Measurements from ENCODE around the gene TNRC6C.
A peak's percentile ranks its signal among the peaks of the same experiment; 100 is the strongest.
"Not testable (repeated sequence)": the region's sequence is repeated elsewhere in the genome, so short reads cannot be mapped to it uniquely, and the experiment has no call there.

TNRC6C gene

DNA sequence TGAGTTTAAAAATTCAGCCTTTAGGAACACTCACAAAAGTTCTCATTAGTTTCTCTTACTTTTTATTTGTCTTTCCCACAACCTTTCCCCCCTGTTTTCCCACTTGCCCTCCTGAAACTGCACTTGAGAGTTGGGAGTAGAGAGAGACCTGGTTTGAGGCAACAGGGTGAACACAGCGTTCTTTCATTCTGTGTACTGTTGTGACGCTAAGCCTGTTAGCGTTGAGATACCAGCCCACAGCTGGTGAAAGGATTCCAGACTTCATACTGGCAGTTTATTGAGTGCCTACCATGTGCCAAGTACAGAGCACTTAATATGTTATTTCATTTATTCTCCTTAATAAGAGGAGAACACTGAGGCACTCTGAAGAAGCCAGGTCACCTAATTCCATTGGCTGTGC is 10.3 kb downstream of the TNRC6C start:
- DNase-seq = no peak

DNA sequence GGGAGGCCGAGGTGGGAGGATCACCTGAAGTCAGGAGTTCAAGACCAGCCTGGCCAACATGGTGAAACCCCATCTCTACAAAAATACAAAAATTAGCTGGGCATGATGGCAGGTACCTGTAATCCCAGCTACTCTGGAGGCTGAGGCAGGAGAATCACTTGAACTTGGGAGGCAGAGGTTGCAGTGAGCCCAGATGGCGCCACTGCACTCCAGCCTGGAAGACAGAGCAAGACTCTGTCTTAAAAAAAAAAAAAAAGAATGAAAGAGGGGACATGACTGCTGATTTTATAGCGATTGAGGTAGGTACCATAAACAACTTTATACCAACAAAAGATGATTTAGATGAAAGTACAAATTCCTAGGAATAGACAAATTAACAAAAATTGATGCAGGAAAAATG is 13.8 kb downstream of the TNRC6C start:
- not testable (repeated sequence) for DNase-seq

DNA sequence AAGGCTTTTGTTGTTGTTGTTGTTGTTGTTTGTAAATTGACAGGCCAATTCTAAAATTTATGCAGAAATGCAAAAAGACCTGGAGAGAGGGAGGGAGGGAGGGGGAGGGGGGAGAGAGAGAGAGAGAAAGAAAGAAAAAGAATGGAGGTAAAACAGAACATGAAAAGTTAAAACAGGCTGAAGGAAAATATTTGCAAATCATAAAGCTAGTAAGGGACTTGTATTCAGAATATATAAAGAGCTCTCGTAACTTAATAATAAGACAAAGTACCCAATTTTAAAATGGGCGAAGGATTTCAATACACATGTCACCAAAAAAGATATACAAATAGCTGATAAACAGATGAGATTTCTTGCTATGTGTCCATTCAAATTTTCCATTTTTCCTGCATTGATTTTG is 15.4 kb downstream of the TNRC6C start:
- DNase-seq = no peak

DNA sequence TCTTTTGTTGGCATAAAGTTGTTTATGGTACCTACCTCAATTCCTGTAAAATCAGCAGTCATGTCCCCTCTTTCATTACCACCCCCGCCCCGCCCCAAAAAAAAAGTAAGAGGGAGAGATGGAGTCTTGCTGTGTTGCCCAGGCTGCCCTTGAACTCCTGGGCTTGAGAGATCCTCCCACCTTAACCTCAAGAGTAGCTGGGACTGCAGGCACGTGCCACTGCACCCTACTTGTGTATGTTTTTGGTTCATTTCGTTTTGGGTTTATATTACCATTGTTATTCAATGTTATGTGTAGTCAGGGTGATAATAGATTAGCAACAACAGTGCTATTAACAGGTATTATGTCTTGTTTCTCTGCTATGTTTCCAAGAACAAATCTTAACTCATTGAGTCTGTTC is 15.9 kb downstream of the TNRC6C start:
- DNase-seq = no peak

DNA sequence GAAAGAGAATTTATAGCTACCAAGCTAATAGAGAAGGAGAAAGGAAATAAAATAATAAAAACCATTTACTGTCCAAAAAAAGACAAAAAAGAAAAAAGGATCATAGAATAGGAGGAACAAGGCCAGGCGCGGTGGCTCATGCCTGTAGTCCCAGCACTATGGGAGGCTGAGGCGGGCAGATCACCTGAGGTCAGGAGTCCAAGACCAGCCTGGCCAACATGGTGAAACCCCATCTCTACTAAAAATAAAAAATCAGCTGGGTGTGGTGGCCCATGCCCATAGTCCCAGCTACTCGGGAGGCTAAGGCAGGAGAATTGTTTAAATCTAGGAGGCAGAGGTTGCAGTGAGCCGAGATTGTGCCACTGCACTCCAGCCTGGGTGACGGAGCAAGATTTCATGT is 23.9 kb downstream of the TNRC6C start:
- DNase-seq = not testable (repeated sequence)

DNA sequence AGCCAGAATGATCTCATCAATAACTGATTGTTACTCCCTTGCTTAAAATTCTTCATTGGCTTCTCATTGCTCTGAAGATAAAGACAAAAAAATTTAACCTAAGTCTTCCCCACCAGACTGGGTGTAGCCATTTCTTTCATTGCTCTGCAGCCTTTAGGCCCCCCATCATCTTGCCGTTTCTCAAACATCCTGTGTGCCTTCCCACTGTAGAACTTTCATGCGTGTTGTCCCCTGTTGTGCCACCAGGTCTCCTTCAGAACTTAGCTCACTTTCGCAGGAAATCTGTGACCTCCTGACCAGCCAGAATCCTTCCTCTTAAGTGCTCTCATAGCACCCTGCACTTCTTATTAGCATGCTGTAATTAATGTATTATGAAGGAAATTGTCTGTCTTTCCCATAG is 31.8 kb downstream of the TNRC6C start:
- DNase-seq = no peak

DNA sequence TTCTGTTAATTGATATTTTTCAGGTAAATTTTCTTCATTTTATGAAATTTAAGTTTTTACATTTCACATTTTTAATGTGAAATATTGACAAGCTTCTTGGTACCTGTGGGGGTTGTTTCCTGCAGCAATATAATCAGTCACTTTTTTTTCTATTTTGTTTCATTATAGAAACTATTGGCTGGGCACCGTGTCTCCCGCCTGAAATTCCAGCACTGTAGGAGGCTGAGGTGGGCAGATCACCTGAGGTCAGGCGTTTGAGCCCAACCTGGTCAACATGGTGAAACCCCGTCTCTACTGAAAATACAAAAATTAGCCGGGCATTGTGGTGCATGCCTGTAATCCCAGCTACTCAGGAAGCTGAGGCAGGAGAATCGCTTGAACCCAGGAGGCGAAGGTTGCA is 35.2 kb downstream of the TNRC6C start:
- not testable (repeated sequence) for DNase-seq

DNA sequence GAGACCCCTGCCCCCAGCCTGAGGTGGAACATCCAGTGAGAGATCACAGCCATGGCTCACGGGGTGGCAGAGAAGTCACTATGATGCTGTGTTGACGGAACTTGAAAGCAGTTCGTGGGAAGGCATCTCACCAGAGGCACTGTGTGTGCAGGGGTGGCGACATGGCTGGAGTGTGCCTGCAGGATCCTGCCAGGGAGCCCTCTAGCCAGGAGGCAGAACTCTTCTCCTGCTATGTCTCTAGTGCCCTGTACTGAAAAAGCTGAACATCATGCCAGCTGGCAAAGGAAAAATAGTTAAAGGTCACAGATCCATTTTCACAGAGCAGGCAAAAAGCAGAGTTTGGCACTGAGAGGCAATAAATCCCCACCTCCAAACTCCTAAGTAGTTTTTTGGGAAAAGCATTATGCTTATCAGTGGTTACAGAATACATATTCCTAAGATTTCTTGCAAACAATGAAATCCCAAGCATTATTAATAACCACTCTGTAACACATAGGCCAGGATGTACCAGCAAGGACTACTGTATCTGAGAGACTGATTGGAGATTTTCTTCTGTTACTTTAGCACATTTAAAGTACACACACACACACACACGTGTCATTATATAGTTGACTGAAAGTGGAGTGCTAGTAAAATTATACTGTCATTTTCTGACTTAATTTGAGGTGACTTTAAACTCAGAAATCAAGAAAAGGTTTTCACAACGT is 36.8 kb downstream of the TNRC6C start:
- DNase-seq = no peak

DNA sequence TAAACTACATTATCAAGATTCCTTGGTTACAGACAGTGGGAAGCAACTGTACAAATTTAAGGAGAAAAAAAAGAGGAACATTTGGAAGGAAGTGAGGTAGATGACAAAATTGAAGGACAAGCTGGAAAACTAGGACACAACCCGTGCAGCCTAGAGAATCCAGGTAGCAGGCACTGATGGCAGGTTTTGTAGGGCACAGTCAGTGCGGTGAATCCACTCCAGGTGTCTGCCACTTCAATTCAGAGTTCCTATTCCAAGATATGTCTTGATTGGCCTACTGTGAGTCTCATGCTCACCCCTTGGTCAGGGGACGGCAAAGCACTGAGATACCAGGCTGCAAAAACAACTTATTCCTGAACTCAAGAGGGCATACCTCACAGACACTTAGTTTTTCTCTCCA is 37.8 kb downstream of the TNRC6C start:
- no peak for DNase-seq

DNA sequence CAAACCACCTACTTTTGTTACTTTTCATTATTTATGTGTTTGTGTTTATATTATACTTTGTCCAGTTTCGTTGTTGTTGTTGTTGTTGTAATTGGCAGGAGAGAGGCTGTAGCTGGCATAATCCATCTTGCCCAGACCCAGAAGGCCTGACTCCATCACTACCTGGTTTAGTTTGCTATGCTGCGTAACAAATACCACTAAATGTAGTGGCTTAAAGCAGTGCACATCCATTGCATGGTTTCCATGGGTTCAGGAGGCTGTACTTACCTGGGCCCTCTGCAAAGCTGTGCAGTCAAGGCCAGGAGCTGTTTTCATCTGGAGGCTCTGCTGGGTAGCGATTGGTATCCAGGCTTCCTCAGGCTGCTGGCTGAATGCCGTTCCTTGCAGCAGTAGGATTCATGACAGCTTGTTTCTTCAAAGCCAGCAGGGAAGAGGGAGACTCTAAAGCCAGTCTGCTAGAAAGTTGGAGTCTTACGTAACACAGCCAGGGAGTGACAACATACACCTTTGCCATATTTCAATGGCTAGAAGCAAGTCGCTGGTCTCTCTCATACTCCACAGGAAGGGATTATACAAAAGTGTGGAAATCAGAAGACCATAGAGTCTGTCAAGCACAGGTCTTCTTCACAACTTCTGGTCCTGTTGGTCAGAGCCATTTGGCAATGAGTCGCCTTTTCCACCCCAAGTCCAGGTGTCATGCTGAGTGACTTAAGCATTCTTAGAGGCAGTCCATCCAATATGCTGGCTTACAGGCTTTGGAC is 41.1 kb downstream of the TNRC6C start:
- DNase-seq = no peak

DNA sequence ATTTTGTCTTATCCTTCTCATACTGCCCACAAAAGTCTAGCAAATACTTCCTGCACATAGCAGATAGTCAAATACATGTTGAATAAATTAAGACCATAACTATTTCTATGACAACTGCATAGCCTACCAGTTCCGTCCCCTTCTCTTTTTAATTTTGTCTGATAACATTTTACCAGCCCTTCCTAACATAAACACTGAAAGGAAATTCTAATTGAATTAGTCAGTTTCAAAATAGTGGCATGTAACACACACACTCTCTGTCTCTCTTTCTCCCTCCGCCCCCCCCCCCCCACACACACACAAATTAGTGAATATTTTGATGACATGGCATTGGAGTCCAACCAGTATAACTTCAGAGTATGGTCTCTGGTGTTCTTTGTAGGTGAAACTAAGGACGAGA is 41.8 kb downstream of the TNRC6C start:
- DNase-seq = no peak

DNA sequence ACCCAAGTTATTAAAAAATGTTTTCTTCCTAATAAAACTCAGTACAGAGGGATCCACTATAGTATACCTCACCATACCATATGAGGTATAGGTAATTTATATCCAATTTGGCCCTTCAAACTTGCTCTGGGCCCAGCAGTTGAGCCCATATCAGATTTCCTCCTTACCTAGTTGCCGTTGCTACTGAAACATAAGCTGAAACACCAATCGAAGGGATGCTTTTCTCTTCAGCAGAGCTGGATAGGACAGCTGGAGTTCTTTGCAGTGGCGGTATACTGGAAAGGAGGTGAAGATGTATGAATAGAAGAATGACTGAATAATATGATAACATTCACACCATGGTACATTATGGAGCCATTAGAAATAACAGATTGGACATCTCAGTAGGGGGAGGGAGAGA is 42.7 kb downstream of the TNRC6C start:
- no peak for DNase-seq

DNA sequence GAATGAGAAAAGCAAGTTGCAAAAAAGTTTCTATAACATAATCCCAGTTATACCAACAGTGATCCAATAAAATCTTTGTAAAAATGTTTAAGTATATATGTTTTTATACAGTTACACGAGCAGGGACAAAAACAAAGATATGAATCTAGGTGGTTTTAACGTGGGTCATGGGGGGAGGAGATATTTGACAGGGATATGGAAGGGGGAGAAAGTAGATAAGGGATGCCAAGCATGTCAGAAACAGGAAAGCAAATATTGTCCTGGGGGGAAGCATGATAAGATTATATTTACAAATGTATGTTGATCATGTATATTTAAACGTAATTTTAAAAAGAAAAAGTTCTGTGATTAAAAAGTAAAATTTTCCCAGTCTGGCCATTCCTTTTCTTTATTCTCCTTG is 43.1 kb downstream of the TNRC6C start:
- no peak for DNase-seq

DNA sequence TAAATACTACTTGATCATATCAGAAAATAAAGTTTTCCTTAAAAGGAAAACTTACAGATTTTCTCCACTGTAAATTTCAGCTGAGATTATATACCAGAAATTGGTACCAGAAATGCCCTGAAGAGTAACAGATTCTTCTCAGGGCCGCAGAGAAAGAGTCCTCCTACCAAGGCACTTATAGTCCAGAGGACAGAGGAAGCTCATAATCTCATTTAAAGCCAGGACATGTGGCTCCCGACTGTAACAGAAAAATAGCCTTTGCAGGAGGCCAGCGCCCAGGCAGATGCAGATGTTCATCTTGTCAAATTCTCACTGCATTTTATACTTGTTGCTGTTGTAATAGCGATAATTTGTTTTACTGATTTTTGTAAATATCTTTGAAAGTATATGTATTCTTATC is 43.7 kb downstream of the TNRC6C start:
- no peak for DNase-seq

DNA sequence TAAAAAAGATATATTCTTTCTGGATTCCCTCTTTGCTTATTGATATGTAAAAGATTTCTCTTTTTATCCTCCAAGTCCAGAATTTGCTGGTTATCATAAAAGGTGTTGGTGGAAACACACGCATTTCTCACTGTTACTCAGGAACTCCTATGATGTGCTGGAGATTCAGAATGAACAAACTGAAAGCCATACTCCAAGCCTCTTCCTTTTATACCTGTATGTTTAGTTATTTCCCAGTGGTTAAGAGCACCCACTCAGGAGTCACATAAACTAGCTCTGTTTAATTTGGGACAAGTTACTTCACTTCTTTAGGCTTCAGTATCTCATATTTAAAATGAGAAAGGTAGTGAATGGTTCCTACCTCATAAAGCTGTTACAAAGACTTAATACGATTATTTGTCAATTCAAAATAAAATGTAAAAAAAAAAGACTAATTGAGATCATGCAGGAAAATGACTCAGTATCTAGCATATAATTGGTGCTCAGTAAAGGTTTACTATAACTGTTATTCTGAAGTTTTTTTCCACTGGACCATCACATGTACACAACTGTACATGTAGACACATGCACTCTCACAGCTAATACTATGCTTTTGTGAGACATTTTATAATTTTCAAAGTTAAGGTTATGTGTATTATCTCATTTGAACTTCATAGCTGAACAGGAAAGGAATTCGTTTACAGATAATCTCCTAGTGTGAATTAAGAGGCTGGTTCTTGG is 47.1 kb downstream of the TNRC6C start:
- peak; percentile 12 for DNase-seq

DNA sequence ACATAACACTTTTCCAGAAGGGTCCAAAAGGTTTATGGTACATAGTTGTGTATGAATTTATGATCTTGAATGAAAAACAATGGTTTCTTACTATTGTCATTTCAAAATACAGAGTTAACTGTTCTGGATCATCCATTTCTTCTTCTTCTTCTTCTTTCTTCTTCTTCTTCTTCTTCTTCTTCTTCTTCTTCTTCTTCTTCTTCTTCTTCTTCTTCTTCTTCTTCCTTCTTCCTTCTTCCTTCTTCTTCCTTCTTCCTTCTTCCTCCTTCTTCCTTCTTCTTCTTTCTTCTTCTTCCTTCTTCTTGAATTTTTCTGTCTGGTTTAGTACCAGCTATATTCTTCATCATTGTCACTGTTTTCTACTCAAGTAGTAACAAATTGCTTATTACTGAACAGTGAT is 47.8 kb downstream of the TNRC6C start:
- no peak for DNase-seq

DNA sequence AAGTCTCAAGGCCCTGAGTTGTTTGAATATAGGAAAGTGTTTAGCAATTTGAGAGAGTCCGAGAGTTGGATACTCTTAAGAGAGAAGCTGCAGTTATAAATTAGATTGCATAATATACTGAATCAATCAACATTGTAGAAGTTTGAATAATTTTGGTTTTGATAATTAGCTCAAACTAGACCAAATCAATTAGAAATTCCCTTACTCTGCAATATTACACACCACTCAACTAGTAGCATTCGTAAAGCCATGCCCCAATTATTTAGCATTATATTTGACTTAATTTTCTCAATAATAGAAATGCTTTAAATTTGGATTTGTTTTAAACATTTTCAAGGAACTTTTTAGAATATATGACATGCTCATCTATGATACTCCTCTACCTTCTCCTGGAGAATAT is 49.1 kb downstream of the TNRC6C start:
- DNase-seq = no peak

DNA sequence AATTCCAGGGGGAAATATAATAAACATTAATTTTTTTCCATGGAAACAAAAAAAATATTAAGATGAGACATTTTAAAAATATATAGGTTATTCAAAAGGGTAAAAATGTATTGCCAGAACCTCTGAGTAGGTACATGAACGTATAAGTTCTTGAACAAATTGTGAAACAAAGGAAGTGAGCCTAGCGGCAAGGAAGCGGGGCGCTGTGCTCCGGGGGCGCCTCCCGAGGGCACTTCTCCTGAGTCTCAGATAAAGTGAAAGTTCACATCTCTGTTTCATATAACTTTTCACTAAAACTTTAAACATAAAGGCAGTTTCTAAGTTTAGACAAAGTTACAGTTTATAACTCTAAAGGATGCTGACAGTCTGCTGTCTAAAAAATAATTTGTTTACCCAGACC is 52.3 kb downstream of the TNRC6C start:
- no peak for DNase-seq

DNA sequence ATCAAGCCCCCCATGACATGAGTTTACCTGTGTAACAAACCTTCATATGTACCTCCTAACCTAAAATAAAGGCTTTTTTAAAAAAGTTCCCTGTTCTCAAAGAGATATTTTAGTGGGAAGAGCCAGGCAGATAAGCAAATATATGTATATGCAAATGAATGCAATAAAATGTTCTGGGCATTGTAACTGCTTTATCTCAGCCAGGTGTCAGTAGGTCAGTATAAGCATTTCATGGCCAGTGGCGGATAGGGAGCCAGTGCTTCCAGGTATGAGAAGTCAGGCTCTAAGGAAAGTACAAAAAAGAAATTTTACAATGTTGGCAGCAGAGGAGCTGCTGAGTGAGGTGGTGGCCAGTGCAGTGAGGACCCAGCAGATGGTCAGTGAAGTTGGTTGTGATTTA is 53.9 kb downstream of the TNRC6C start:
- DNase-seq = no peak

DNA sequence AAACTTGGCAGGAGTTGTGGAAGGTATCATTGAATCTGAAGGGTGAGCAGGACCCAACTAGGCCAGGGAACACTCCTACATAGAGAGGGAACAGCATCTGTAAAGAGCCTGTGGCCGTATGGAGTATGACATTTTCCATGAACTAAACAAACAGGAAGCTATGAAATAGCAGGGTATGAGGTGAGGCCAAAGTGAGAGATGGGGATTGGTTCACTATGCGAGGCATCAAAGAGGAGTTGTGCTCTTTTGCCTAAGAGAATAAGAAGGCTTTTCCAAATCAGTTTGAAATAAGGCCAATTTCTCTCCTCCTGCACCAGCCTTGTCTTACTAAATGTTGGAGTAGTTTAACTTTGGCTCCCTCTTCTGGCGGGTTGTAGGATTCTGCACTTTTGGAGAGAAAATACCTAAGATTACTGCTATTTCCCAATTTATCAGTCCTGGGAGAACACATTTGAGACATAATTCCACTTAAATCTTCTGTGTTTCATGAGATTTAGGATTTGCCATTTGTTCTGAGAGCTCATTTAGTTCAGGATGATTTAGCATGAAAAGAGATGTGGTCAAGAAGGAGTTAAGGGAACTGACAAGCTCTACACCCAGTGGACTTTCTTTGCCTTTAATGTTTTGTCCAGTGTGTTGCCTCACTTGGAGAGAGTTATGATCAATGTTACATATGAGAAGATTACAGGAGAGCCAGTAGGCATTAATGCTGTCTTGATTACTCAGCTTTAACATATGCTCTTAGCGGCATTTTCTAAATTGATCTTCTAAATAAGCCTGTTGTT is 55.4 kb downstream of the TNRC6C start:
- DNase-seq = peak; percentile 66

DNA sequence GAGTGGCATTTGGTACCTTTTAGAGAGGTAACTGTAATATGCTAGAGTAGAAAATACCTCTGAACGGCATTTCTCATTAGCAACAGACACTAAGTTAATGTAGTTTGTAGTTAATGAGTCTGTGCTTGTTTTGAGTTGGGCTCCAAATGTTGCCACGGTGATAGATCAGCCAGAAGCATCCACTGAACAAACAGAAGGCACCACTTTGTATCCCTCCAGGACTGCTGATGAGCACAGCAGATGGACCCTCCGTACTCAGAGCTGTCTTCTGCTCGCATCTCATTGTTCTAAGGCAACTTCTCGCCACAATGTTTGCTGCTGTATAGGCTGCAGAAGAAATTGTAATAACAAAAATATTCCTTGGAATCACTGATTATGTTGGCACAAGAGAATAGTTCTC is 56.1 kb downstream of the TNRC6C start:
- DNase-seq = no peak

DNA sequence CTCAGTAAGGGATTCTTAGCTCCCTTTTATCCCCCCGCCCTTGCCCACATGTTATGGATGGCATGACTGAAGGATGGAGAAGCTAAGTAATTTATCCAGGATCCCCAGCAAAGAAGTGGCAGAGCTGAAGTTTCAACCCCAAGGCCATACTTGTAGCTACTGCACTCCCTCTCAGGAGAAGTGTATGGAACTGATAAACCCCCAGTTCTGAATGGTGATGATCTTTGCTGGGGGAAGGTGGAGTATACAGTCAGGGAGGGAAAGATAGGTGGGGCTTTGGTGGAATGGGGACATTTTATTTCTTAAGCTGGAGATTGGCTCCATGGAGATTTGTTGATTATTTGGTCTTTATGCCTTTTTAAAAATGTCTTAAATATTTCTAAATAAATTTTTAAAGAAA is 58.3 kb downstream of the TNRC6C start:
- DNase-seq = no peak

DNA sequence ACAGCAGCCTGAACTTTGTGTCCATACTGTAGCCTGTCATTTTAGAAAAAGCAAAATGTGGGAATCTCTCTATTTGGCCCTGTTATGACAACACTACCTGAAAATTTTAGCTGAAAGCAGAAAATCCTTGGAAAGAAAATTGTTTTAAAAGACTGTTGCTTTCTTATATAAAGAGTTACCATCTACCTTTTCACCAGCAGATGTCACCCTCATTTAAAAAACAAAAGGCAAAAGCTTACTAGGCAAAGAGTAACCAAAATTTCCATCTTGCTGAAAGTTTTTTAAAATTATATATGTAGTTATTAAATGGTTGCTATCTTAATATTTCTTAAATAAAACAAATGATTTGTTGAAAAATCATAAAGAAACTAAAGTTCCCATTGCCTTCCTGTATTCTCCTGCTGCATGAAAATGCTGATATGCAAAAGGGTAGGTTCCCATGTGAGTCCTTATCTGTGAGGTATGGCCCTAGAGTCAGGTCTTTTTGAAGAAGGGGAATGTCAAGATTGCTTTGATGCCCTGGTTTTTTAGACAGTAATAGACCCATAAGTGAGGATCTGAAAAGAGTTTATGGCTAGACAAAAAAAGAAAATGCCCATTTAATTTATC is 61.0 kb downstream of the TNRC6C start:
- peak; percentile 35 for DNase-seq

All from activated CD4-positive, alpha-beta T cell treated with anti-CD3 and anti-CD28 coated beads, Interleukin-2, amount 50 U/mL, for 16 hours (primary cell).